Activated T-helper 1 cell treated with anti-CD3 and anti-CD28 coated beads, Interleukin-12 subunit alpha, Interleukin-12 subunit beta, Interleukin-2, Interleukin-4 antibody, amounts not matched to agents 30 ng/mL and 10 ng/mL and 1 ng/mL, durations not matched to agents 14 hours and 24 hours and 36 hours (primary cell): ENCODE measurements around the gene PLXNC1. TPM values are rescaled to one million over a fixed set of nuclear protein-coding genes. Genes with fewer than 3 reads are reported as not detected.
"Not testable (repeated sequence)": the region's sequence is repeated elsewhere in the genome, so short reads cannot be mapped to it uniquely, and the experiment has no call there.

Experiments used
- DNase-seq: peaks from one replicate; pipeline ENCODE4 v3.0.0; 2021; ENCODE audit warnings: low spot score
- H3K27ac Mint-ChIP-seq: one replicate; pipeline ENCODE4 v1.8.0; 2021; ENCODE audit warnings: mild to moderate bottlenecking, mixed read lengths
- H3K27me3 Mint-ChIP-seq: one replicate; pipeline ENCODE4 v1.8.0; 2022; ENCODE audit warnings: mild to moderate bottlenecking, moderate library complexity, mixed read lengths; ENCODE audit not compliant: insufficient read depth
- H3K36me3 Mint-ChIP-seq: one replicate; pipeline ENCODE4 v1.8.0; 2021; ENCODE audit warnings: low read depth, mixed read lengths
- H3K4me1 Mint-ChIP-seq: one replicate; pipeline ENCODE4 v1.8.0; 2021; ENCODE audit warnings: low read depth, mixed read lengths
- H3K4me3 Mint-ChIP-seq: one replicate; pipeline ENCODE4 v1.8.0; 2021; ENCODE audit warnings: mild to moderate bottlenecking, moderate library complexity, mixed read lengths
- H3K9me3 Mint-ChIP-seq: one replicate; pipeline ENCODE4 v1.8.0; 2021; ENCODE audit warnings: mixed read lengths
- intact Hi-C: fragments of 100-400 bp; cut with micrococcal nuclease; formaldehyde crosslinking; loops from one replicate; pipeline ENCODE4 v1.15.1; 2024
- total RNA-seq: library from RNA; stranded (reverse); gene quantifications from 2 replicates; pipeline ENCODE4 v1.2.3, GENCODE V29; 2022

PLXNC1 gene
- total RNA-seq, 1 donor from 2014 or later = 22.7 TPM

DNA sequence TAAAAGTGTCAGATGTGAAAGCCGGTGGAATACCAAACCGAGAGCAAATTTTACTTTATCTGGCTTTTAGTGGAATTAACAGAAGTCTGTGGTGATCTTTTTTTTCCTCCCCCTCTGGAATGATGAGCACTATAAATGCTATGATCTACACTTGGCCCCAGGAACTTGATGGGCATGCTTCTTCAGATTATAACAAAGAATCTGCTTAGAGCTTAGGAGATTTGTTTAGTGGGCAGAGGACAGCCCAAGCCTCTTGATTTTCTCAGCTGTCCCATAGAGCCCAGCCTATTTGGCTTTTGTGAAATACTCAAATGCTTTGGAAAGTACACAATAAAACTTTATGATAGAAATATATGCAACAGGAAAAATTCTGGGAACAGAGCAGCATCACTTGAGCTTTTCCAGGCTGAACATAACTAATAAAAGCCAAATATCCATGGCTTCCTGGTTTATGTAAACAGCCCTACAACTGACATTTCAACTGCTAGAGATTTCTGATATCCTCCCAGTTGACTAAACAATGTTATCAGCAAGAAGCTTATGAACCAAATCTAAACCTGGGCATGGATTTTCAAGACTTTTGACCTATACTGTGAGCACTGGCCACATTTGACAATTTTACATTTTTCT is 149.6 kb downstream of the PLXNC1 start:
- Mint-ChIP-seq H3K4me1 (peaks cover 27% of the 10 kb centered on the region), H3K4me3 (no peak overlapping the region), H3K27me3 (no peaks in the 10 kb centered on the region), H3K27ac (no peak overlapping the region), H3K36me3 (peaks cover 74% of the 10 kb centered on the region), H3K9me3 (peaks cover 5% of the 10 kb centered on the region)
- no peak for DNase-seq
- intact Hi-C loops = no loop called here

- Mint-ChIP-seq H3K27ac (no peak overlapping the region), H3K36me3 (peaks cover 77% of the 10 kb centered on the region)
- intact Hi-C loops = loop anchor here (10.0 kb wide), 1 partner anchor 235 kb away; no protein-coding TSS in a partner anchor
Observed at GRCh38 chr12:94299846-94300245, 151.5 kb downstream of the PLXNC1 start.

GRCh38 chr12:94304012-94304411 is 155.6 kb downstream of the PLXNC1 start:
- peaks cover 5% of the 10 kb centered on the region for H3K9me3 Mint-ChIP-seq
- no peak for DNase-seq
- peaks cover 74% of the 10 kb centered on the region for H3K36me3 Mint-ChIP-seq
- no peak overlapping the region for H3K4me3 Mint-ChIP-seq
- H3K27me3 Mint-ChIP-seq = no peaks in the 10 kb centered on the region
- intact Hi-C loops = loop anchor here (2.0 to 10.0 kb wide), 4 partner anchors 77 to 337 kb away; no protein-coding TSS in a partner anchor
- H3K27ac Mint-ChIP-seq = no peak overlapping the region
- H3K4me1 Mint-ChIP-seq = peaks cover 68% of the 10 kb centered on the region

More at GRCh38 chr12:94299846-94300245, 151.5 kb downstream of the PLXNC1 start:
- Mint-ChIP-seq H3K9me3 (peaks cover 5% of the 10 kb centered on the region), H3K4me1 (peaks cover 35% of the 10 kb centered on the region), H3K27me3 (no peaks in the 10 kb centered on the region), H3K4me3 (no peak overlapping the region)
- DNase-seq = no peak

- peaks cover 75% of the 10 kb centered on the region for H3K36me3 Mint-ChIP-seq
- peak overlapping the region; percentile 18 for H3K27ac Mint-ChIP-seq
- intact Hi-C loops = loop anchor here (1.0 to 10.0 kb wide), 13 partner anchors 22 to 336 kb away; partner anchors contain the start of genes CEP83 and PLXNC1
- peak overlapping the region; percentile 53 for H3K4me3 Mint-ChIP-seq
- H3K9me3 Mint-ChIP-seq = peaks cover 5% of the 10 kb centered on the region
- H3K4me1 Mint-ChIP-seq = peaks cover 73% of the 10 kb centered on the region
- no peaks in the 10 kb centered on the region for H3K27me3 Mint-ChIP-seq
- DNase-seq = no peak
Observed at GRCh38 chr12:94304566-94305061, 156.2 kb downstream of the PLXNC1 start.

- DNase-seq = peak; percentile 75
- peaks cover 76% of the 10 kb centered on the region for H3K4me1 Mint-ChIP-seq
- H3K36me3 Mint-ChIP-seq = peaks cover 69% of the 10 kb centered on the region
- intact Hi-C loops = loop anchor here (1.0 to 10.0 kb wide), 13 partner anchors 21 to 335 kb away; partner anchors contain the start of genes CEP83 and PLXNC1
- peak overlapping the region; percentile 58 for H3K4me3 Mint-ChIP-seq
- H3K27ac Mint-ChIP-seq = peak overlapping the region; percentile 80
- peaks cover 6% of the 10 kb centered on the region for H3K9me3 Mint-ChIP-seq
- H3K27me3 Mint-ChIP-seq = no peaks in the 10 kb centered on the region
Observed at GRCh38 chr12:94305130-94305957, 157.0 kb downstream of the PLXNC1 start.

DNA sequence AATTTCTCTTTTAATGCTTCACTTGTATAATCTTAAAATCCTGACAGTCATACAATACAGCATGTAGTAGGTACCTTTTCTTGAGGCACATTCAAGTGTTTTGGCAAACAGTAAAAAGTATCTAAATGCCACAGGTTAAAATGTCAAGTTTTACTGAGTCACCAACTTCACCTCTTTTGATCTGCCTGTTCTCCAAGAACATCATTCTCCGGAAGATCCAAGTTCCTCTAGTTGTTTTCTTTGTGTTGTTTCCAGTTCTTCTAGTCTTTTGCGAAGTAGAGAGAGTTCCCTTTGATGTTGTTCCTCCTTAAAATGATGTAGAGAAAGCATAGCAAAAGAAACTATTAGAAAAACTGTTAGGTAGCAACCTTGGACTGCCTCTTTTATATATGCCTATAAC is 160.2 kb downstream of the PLXNC1 start:
- H3K27ac Mint-ChIP-seq = no peak overlapping the region
- intact Hi-C loops = loop anchor here (10.0 kb wide), 1 partner anchor 226 kb away; no protein-coding TSS in a partner anchor
- no peak for DNase-seq
- H3K4me1 Mint-ChIP-seq = peaks cover 59% of the 10 kb centered on the region
- H3K36me3 Mint-ChIP-seq = peaks cover 59% of the 10 kb centered on the region
- H3K4me3 Mint-ChIP-seq = no peak overlapping the region
- peaks cover 3% of the 10 kb centered on the region for H3K9me3 Mint-ChIP-seq
- no peaks in the 10 kb centered on the region for H3K27me3 Mint-ChIP-seq

- Mint-ChIP-seq H3K27ac (no peak overlapping the region), H3K4me3 (no peak overlapping the region), H3K9me3 (peaks cover 3% of the 10 kb centered on the region), H3K36me3 (peaks cover 58% of the 10 kb centered on the region), H3K27me3 (no peaks in the 10 kb centered on the region), H3K4me1 (peaks cover 51% of the 10 kb centered on the region)
- intact Hi-C loops = loop anchor here (10.0 kb wide), 1 partner anchor 225 kb away; no protein-coding TSS in a partner anchor
- DNase-seq = no peak
Observed at GRCh38 chr12:94309373-94309772, 161.0 kb downstream of the PLXNC1 start.

- peaks cover 44% of the 10 kb centered on the region for H3K36me3 Mint-ChIP-seq
- intact Hi-C loops = no loop called here
Observed at GRCh38 chr12:94312378-94312777, 164.0 kb downstream of the PLXNC1 start.

GRCh38 chr12:94316600-94316999 is 168.2 kb downstream of the PLXNC1 start:
- not testable (repeated sequence) for H3K4me1 Mint-ChIP-seq, H3K4me3 Mint-ChIP-seq, H3K27ac Mint-ChIP-seq, H3K27me3 Mint-ChIP-seq, DNase-seq
- intact Hi-C loops = loop anchor here (5.0 kb wide), 1 partner anchor 36 kb away; no protein-coding TSS in a partner anchor
- Mint-ChIP-seq H3K9me3 (peaks cover 56% of the 10 kb centered on the region), H3K36me3 (peaks cover 56% of the 10 kb centered on the region)

More at GRCh38 chr12:94312378-94312777, 164.0 kb downstream of the PLXNC1 start:
- peaks cover 18% of the 10 kb centered on the region for H3K9me3 Mint-ChIP-seq
- no peak overlapping the region for H3K4me3 Mint-ChIP-seq
- no peak for DNase-seq
- no peak overlapping the region for H3K27ac Mint-ChIP-seq
- no peaks in the 10 kb centered on the region for H3K27me3 Mint-ChIP-seq
- peaks cover 24% of the 10 kb centered on the region for H3K4me1 Mint-ChIP-seq

GRCh38 chr12:94318181-94318580 is 169.8 kb downstream of the PLXNC1 start:
- no peaks in the 10 kb centered on the region for H3K27me3 Mint-ChIP-seq
- intact Hi-C loops = loop anchor here (5.0 kb wide), 1 partner anchor 34 kb away; no protein-coding TSS in a partner anchor
- peaks cover 59% of the 10 kb centered on the region for H3K9me3 Mint-ChIP-seq
- peaks cover 7% of the 10 kb centered on the region for H3K4me1 Mint-ChIP-seq
- no peak overlapping the region for H3K27ac Mint-ChIP-seq
- H3K4me3 Mint-ChIP-seq = no peak overlapping the region
- no peak for DNase-seq
- peaks cover 57% of the 10 kb centered on the region for H3K36me3 Mint-ChIP-seq

- Mint-ChIP-seq H3K4me3 (no peak overlapping the region), H3K9me3 (peaks cover 67% of the 10 kb centered on the region), H3K4me1 (peaks cover 7% of the 10 kb centered on the region), H3K27me3 (no peaks in the 10 kb centered on the region), H3K36me3 (peaks cover 63% of the 10 kb centered on the region), H3K27ac (no peak overlapping the region)
- DNase-seq = no peak
- intact Hi-C loops = no loop called here
Observed at GRCh38 chr12:94320109-94320508, 171.7 kb downstream of the PLXNC1 start.

DNA sequence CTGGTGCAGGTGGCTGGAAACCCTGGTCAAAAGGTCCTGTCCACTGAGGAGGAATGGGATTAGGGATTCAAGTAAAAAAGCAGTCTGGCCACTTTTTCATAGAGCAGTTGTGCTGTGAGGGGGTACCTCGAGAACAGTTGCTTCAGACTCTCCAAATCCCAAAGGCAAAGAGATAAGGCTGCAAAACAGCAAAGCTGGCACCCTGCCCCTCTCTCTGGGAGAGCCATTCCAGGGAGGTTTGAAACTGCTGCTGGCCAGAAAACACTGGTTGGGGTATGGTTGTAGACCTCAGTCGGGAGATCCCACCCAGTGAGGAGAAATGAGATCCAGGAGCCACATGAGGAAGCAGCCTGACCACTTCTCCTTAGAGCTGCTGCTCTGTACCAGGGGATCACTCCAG is 174.0 kb downstream of the PLXNC1 start:
- peaks cover 61% of the 10 kb centered on the region for H3K9me3 Mint-ChIP-seq
- H3K27ac Mint-ChIP-seq = no peak overlapping the region
- H3K4me3 Mint-ChIP-seq = no peak overlapping the region
- no peaks in the 10 kb centered on the region for H3K27me3 Mint-ChIP-seq
- H3K4me1 Mint-ChIP-seq = peaks cover 20% of the 10 kb centered on the region
- intact Hi-C loops = no loop called here
- DNase-seq = no peak
- peaks cover 64% of the 10 kb centered on the region for H3K36me3 Mint-ChIP-seq
